T-helper 2 cell treated with Interferon-gamma antibody and Interleukin-4, amounts not matched to agents 5 μg/mL and 100 μg/mL, for 36 hours (primary cell): ENCODE results near the gene ZNF831.

ENCODE experiments used
- DNase-seq: peaks from one replicate; pipeline ENCODE4 v3.0.0; 2021; ENCODE audit warnings: low spot score
- H3K27ac Mint-ChIP-seq: one replicate; pipeline ENCODE4 v1.8.0; 2021; ENCODE audit warnings: mild to moderate bottlenecking, mixed read lengths
- H3K27me3 Mint-ChIP-seq: one replicate; pipeline ENCODE4 v1.8.0; 2021; ENCODE audit warnings: low read depth, mixed read lengths
- H3K36me3 Mint-ChIP-seq: one replicate; pipeline ENCODE4 v1.8.0; 2021; ENCODE audit warnings: low read depth, mixed read lengths
- H3K4me1 Mint-ChIP-seq: one replicate; pipeline ENCODE4 v1.8.0; 2021; ENCODE audit warnings: low read depth, mixed read lengths
- H3K4me3 Mint-ChIP-seq: one replicate; pipeline ENCODE4 v1.8.0; 2022; ENCODE audit warnings: mild to moderate bottlenecking, moderate library complexity, mixed read lengths
- H3K9me3 Mint-ChIP-seq: one replicate; pipeline ENCODE4 v1.8.0; 2021; ENCODE audit warnings: mixed read lengths

ZNF831 gene

DNA sequence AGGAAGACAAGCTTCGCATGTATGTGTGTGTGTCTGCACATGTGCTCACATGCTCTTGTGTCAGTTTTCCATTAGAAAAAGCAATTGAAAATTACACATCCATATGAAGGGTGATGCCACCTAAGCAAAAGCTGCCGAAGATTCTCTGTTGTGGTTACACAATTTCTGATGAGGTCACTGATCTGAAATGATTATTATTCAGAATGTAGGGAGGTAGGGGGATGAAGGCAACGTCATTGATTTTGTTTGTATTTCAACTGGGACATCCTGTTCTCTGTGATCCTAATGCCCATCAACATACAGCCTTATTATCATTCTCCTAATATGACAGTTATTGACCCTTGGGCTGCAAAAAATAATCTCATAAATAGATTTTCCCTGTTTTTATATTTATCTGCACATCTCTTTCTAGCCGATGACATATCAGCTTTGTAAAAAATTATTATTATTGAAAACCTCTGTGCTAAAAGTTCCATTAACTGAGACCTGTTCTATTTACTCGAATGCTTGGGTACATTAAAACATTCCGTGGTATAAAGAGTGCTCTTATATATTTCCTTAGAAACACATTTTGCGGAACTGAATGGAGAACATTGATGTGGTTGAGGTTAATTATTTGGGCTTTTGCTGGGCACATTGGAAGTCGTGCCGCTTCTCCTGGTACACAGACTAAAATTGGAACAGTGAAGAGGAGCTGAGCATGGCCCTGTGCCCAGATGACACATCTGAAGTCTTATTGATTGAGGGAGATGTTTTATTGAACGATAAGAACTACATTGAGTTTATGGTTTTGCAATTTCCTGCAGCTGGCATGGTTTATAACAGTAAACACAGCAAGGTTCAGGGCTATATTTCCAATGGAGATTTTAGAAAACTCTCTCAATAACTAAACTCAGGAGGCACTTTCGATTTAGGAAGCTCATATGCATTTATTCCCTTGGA is 51.3 kb downstream of the ZNF831 start:
- H3K27me3 Mint-ChIP-seq, result no peaks in the 10 kb centered on the region
- no peaks in the 10 kb centered on the region for H3K4me1 Mint-ChIP-seq
- H3K4me3 Mint-ChIP-seq, result no peak overlapping the region
- H3K9me3 Mint-ChIP-seq, result no peaks in the 10 kb centered on the region
- H3K36me3 Mint-ChIP-seq, result peaks cover 7% of the 10 kb centered on the region
- no peak for DNase-seq
- H3K27ac Mint-ChIP-seq, result no peak overlapping the region

DNA sequence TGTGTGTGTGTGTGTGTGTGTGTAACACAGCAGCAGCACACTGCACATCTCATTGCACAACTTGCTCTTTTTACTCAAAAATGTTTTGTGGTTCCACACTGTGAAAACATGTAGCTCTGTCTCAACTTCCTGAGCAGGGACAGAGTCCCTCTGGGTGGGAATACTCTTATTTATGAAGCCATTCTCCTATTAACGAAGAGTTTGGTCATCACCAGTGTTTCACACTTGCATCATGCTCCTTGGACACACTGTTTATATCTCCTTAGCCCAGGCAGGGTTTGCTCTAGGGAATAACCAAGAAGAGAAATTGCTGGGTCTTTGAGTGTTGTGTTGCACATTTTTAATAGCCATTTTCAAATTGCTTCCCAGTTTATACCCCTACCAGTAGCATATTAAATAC is 53.6 kb downstream of the ZNF831 start:
- H3K27me3 Mint-ChIP-seq, result no peaks in the 10 kb centered on the region
- no peaks in the 10 kb centered on the region for H3K9me3 Mint-ChIP-seq
- H3K27ac Mint-ChIP-seq, result no peak overlapping the region
- H3K4me1 Mint-ChIP-seq, result peaks cover 5% of the 10 kb centered on the region
- H3K36me3 Mint-ChIP-seq, result peaks cover 9% of the 10 kb centered on the region
- H3K4me3 Mint-ChIP-seq, result no peak overlapping the region
- DNase-seq, result no peak

- DNase-seq, result no peak
- H3K27me3 Mint-ChIP-seq, result peaks cover 1% of the 10 kb centered on the region
- peaks cover 8% of the 10 kb centered on the region for H3K4me1 Mint-ChIP-seq
- H3K9me3 Mint-ChIP-seq, result no peaks in the 10 kb centered on the region
- no peak overlapping the region for H3K4me3 Mint-ChIP-seq
- H3K27ac Mint-ChIP-seq, result no peak overlapping the region
- peaks cover 8% of the 10 kb centered on the region for H3K36me3 Mint-ChIP-seq
Observed at GRCh38 chr20:59217794-59218280, 54.2 kb downstream of the ZNF831 start.

DNA sequence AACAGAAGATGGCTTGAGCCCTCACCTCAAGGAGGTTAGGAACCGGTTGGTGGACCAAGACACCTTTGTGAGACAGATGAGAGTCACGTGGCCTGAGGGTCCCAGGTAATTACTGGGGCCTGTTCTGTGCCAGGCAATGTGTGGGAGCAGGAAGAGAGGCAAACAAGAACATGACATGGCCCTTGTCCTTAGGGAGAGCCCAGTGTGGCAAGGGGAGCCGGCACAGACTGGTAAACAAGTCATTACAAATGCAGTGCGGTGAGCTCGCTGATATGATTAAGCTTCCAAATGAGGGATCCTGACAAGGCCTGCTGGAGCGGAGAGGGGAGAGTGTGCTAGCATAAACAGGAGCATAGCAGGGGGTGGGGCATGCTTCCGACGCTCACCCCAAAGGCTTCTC is 55.6 kb downstream of the ZNF831 start:
- no peak overlapping the region for H3K27ac Mint-ChIP-seq

GRCh38 chr20:59220161-59220560 is 56.5 kb downstream of the ZNF831 start:
- Mint-ChIP-seq H3K9me3 (no peaks in the 10 kb centered on the region), H3K4me3 (no peak overlapping the region), H3K27ac (no peak overlapping the region), H3K36me3 (peaks cover 8% of the 10 kb centered on the region), H3K4me1 (peaks cover 9% of the 10 kb centered on the region), H3K27me3 (peaks cover 3% of the 10 kb centered on the region)
- no peak for DNase-seq

More for the DNA sequence above, 55.6 kb downstream of the ZNF831 start:
- Mint-ChIP-seq H3K4me3 (no peak overlapping the region), H3K4me1 (peaks cover 9% of the 10 kb centered on the region), H3K36me3 (peaks cover 8% of the 10 kb centered on the region), H3K27me3 (peaks cover 3% of the 10 kb centered on the region), H3K9me3 (no peaks in the 10 kb centered on the region)
- DNase-seq, result no peak

- H3K36me3 Mint-ChIP-seq, result peaks cover 8% of the 10 kb centered on the region
Observed at GRCh38 chr20:59221049-59221706, 57.6 kb downstream of the ZNF831 start.

GRCh38 chr20:59221707-59222252 is 58.2 kb downstream of the ZNF831 start:
- Mint-ChIP-seq H3K27me3 (peaks cover 3% of the 10 kb centered on the region), H3K27ac (peak overlapping the region; percentile 22), H3K4me1 (peaks cover 9% of the 10 kb centered on the region), H3K9me3 (no peaks in the 10 kb centered on the region), H3K36me3 (peaks cover 6% of the 10 kb centered on the region), H3K4me3 (peak overlapping the region; percentile 63)
- no peak for DNase-seq

More at GRCh38 chr20:59221049-59221706, 57.6 kb downstream of the ZNF831 start:
- peaks cover 9% of the 10 kb centered on the region for H3K4me1 Mint-ChIP-seq
- no peak for DNase-seq
- H3K9me3 Mint-ChIP-seq, result no peaks in the 10 kb centered on the region
- H3K27ac Mint-ChIP-seq, result no peak overlapping the region
- H3K4me3 Mint-ChIP-seq, result peak overlapping the region; percentile 63
- peaks cover 3% of the 10 kb centered on the region for H3K27me3 Mint-ChIP-seq

GRCh38 chr20:59222253-59223181 is 58.9 kb downstream of the ZNF831 start:
- H3K9me3 Mint-ChIP-seq, result no peaks in the 10 kb centered on the region
- peaks cover 9% of the 10 kb centered on the region for H3K4me1 Mint-ChIP-seq
- peaks cover 6% of the 10 kb centered on the region for H3K36me3 Mint-ChIP-seq
- peak overlapping the region; percentile 33 for H3K27ac Mint-ChIP-seq
- DNase-seq, result peak; percentile 73
- peaks cover 3% of the 10 kb centered on the region for H3K27me3 Mint-ChIP-seq
- H3K4me3 Mint-ChIP-seq, result peak overlapping the region; percentile 83

DNA sequence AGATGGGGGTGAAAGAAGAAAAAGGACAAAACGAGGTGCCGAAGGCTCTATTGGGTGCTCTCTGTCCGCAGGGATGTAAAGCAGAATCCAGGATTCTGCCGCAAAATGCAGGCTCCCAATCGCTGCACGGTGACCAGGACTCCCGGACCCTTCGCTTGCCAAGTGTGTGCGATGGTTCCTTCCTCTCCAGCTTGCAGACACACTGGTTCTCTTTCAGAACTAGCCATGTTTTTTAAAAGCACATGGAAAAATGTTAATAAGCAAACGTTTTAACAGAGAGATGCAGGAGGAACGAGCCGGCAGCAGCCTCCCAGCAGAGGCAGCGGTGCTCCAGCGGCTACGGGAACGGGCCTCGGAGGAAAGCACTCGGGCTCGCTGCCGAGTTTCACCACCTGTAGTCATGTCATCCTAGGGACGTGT is 59.6 kb downstream of the ZNF831 start:
- H3K4me3 Mint-ChIP-seq, result no peak overlapping the region
- DNase-seq, result no peak
- no peaks in the 10 kb centered on the region for H3K9me3 Mint-ChIP-seq
- peaks cover 6% of the 10 kb centered on the region for H3K36me3 Mint-ChIP-seq
- no peak overlapping the region for H3K27ac Mint-ChIP-seq
- H3K27me3 Mint-ChIP-seq, result peaks cover 3% of the 10 kb centered on the region
- peaks cover 9% of the 10 kb centered on the region for H3K4me1 Mint-ChIP-seq

DNA sequence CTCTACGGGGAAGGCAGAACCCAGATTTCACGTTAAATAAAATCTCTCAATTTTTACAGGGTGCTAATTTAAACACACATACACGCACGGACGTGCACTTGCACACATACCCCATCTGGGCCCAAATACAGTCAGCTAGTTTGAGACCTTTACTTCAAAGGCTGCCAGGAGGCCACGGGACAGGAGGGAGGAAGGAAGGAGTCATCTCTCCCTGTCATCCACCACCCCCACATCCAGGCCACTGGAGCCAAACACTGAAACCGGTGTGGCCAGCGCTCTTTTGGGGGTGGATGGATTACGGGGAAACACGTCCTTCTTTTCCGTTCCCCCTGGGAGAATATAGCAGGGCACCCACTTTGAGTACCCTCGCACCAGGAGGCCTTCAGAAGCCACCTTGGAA is 60.1 kb downstream of the ZNF831 start:
- Mint-ChIP-seq H3K36me3 (peaks cover 7% of the 10 kb centered on the region), H3K4me3 (no peak overlapping the region), H3K4me1 (peaks cover 9% of the 10 kb centered on the region), H3K27me3 (peaks cover 3% of the 10 kb centered on the region), H3K9me3 (peaks cover 1% of the 10 kb centered on the region), H3K27ac (no peak overlapping the region)
- DNase-seq, result no peak

GRCh38 chr20:59224236-59224635 is 60.6 kb downstream of the ZNF831 start:
- H3K9me3 Mint-ChIP-seq, result peaks cover 5% of the 10 kb centered on the region
- peaks cover 11% of the 10 kb centered on the region for H3K36me3 Mint-ChIP-seq
- H3K4me3 Mint-ChIP-seq, result no peak overlapping the region
- H3K4me1 Mint-ChIP-seq, result peaks cover 9% of the 10 kb centered on the region
- DNase-seq, result no peak
- H3K27me3 Mint-ChIP-seq, result peaks cover 3% of the 10 kb centered on the region
- H3K27ac Mint-ChIP-seq, result no peak overlapping the region

GRCh38 chr20:59230385-59230784 is 66.8 kb downstream of the ZNF831 start:
- no peak overlapping the region for H3K27ac Mint-ChIP-seq
- H3K4me1 Mint-ChIP-seq, result peaks cover 3% of the 10 kb centered on the region
- H3K9me3 Mint-ChIP-seq, result peaks cover 5% of the 10 kb centered on the region
- H3K4me3 Mint-ChIP-seq, result no peak overlapping the region
- no peak for DNase-seq
- no peaks in the 10 kb centered on the region for H3K27me3 Mint-ChIP-seq
- H3K36me3 Mint-ChIP-seq, result peaks cover 8% of the 10 kb centered on the region

GRCh38 chr20:59231124-59231804 is 67.6 kb downstream of the ZNF831 start:
- Mint-ChIP-seq H3K9me3 (peaks cover 5% of the 10 kb centered on the region), H3K27me3 (no peaks in the 10 kb centered on the region), H3K4me1 (peaks cover 6% of the 10 kb centered on the region), H3K27ac (no peak overlapping the region), H3K4me3 (no peak overlapping the region), H3K36me3 (peaks cover 8% of the 10 kb centered on the region)
- DNase-seq, result no peak
